GM12878 (cell line): ENCODE measurements around the gene SULF2. TPM values are rescaled to one million over a fixed set of nuclear protein-coding genes. Genes with fewer than 3 reads are reported as not detected.

Experiments
- ATAC-seq: fragments of 200-7000 bp; cut with Tn5 transposase; 3 replicates; pipeline ENCODE4 v1.9.1; 2020; ENCODE audit warnings: mild to moderate bottlenecking, moderate library complexity
- BruUV-seq: library from RNA; stranded (reverse); fragments of 400-500 nt; replicated peaks from 2 replicates; lab custom pipeline; 2021; lab: Mats Ljungman, UMichigan
- CTCF ChIA-PET: fragments of 300-600 bp; sonication (Branson Sonifier 250); formaldehyde crosslinking; extraction: SDS; loops from one replicate; lab custom pipeline; 2021; ENCODE audit warnings: inconsistent platforms; lab: Yijun Ruan, JAX
- POLR2A ChIA-PET: fragments of 350-600 bp; formaldehyde crosslinking; extraction: SDS; loops from one replicate; lab custom pipeline; 2021; ENCODE audit warnings: inconsistent platforms; lab: Charles Lee
- RAD21 ChIA-PET: fragments of 300-600 bp; sonication (Branson Sonifier 250); formaldehyde crosslinking; loops from one replicate; lab custom pipeline; 2023; ENCODE audit warnings: antibody characterized with exemption; ENCODE audit not compliant: unreplicated experiment; lab: Charles Lee
- SMC1A ChIA-PET: fragments of 300-600 bp; sonication (Branson Sonifier 250); formaldehyde crosslinking; loops from one replicate; lab custom pipeline; 2023; ENCODE audit not compliant: unreplicated experiment, uncharacterized antibody; lab: Charles Lee
- DNase-seq: peaks from one replicate; pipeline ENCODE4 v3.0.0-alpha.2; 2011; ENCODE audit warnings: low read depth, low spot score
- FAIRE-seq: peaks from 3 replicates; lab custom pipeline; 2011; peaks lifted over from hg19 to GRCh38; lab: Jason Lieb, UNC
- H2AFZ ChIP-seq: 2 replicates; pipeline ENCODE4 v1.6.0; 2011; ENCODE audit warnings: low read depth, low read length, control low read depth; ENCODE audit not compliant: control insufficient read depth
- H3K27ac ChIP-seq: 2 replicates; pipeline ENCODE4 v1.5.1; 2011; ENCODE audit warnings: control low read depth; ENCODE audit not compliant: control insufficient read depth, insufficient read depth
- H3K27me3 ChIP-seq, 2 experiments: replicated peaks in 1 of 2; 2 replicates each; pipeline versions ENCODE4 v1.6.0 to v1.6.1; 2011; ENCODE audit warnings: low read length in 1 of 2; ENCODE audit not compliant: control insufficient read depth in 2 of 2, insufficient read depth in 2 of 2
- H3K36me3 ChIP-seq, 2 experiments: 2 replicates each; pipeline ENCODE4 v1.5.1; 2011; ENCODE audit warnings: low read length in 1 of 2; ENCODE audit not compliant: control insufficient read depth in 2 of 2, insufficient read depth in 2 of 2
- H3K4me1 ChIP-seq: 2 replicates; pipeline ENCODE4 v1.6.1; 2011; ENCODE audit warnings: mild to moderate bottlenecking, low read length, moderate library complexity, mixed read lengths; ENCODE audit not compliant: control insufficient read depth, insufficient read depth
- H3K4me2 ChIP-seq: 2 replicates; pipeline ENCODE4 v1.6.0; 2011; ENCODE audit warnings: control low read depth; ENCODE audit not compliant: control insufficient read depth, insufficient read depth
- H3K4me3 ChIP-seq: fragments of 200-600 bp; sonication (generic); 2 replicates; pipeline ENCODE4 v1.5.1; 2016
- H3K79me2 ChIP-seq: 2 replicates; pipeline ENCODE4 v1.6.0; 2011; ENCODE audit warnings: low read length; ENCODE audit not compliant: control insufficient read depth, insufficient read depth
- H3K9ac ChIP-seq: 2 replicates; pipeline ENCODE4 v1.8.0; 2011; ENCODE audit warnings: low read length, control low read depth, mixed read lengths; ENCODE audit not compliant: control insufficient read depth, insufficient read depth
- H3K9me3 ChIP-seq: replicated peaks from 3 replicates; pipeline ENCODE4 v1.5.1; 2011; ENCODE audit warnings: mild to moderate bottlenecking, low read length; ENCODE audit not compliant: control insufficient read depth, insufficient read depth
- H4K20me1 ChIP-seq: 2 replicates; pipeline ENCODE4 v1.6.0; 2011; ENCODE audit not compliant: control insufficient read depth, insufficient read depth
- BHLHE40 ChIP-seq, 2 experiments: fragments of 450-650 bp in 1 of 2; IDR thresholded peaks; 2 replicates each; pipeline ENCODE4 v1.6.1; 2011 to 2017; ENCODE audit warnings: low read depth in 2 of 2, borderline replicate concordance in 1 of 2, improper control_type of control experiment in 1 of 2, low read length in 1 of 2, mild to moderate bottlenecking in 1 of 2
- BMI1 ChIP-seq: fragments of 450-650 bp; IDR thresholded peaks from 2 replicates; pipeline ENCODE4 v1.6.1; 2016; ENCODE audit warnings: mild to moderate bottlenecking, moderate library complexity, borderline replicate concordance
- BRCA1 ChIP-seq: IDR thresholded peaks from 2 replicates; pipeline ENCODE4 v1.6.1; 2011; ENCODE audit warnings: low read depth, low read length, improper control_type of control experiment
- CHD1 ChIP-seq: IDR thresholded peaks from 2 replicates; pipeline ENCODE4 v1.6.1; 2012; ENCODE audit warnings: low read depth, low read length, improper control_type of control experiment
- DPF2 ChIP-seq: fragments of 450-650 bp; IDR thresholded peaks from 2 replicates; pipeline ENCODE4 v1.6.1; 2017; ENCODE audit warnings: mild to moderate bottlenecking
- ETV6 ChIP-seq, 2 experiments: fragments of 450-650 bp in 1 of 2; IDR thresholded peaks in 1 of 2; conservative IDR thresholded peaks in 1 of 2; 2 replicates each; pipeline ENCODE4 v1.6.1; 2014; ENCODE audit warnings: antibody characterized with exemption in 1 of 2, borderline replicate concordance in 1 of 2, low read depth in 1 of 2, mild to moderate bottlenecking in 1 of 2, moderate library complexity in 1 of 2
- FOXM1 ChIP-seq: IDR thresholded peaks from 2 replicates; pipeline ENCODE4 v1.6.1; 2012; ENCODE audit warnings: low read depth, mild to moderate bottlenecking, inconsistent platforms, low read length, moderate library complexity
- HCFC1 ChIP-seq: fragments of 150-350 bp; IDR thresholded peaks from 2 replicates; pipeline ENCODE4 v1.6.1; 2014; ENCODE audit warnings: low read length
- HDAC6 ChIP-seq: fragments of 200-600 bp; sonication (generic); IDR thresholded peaks from one replicate; pipeline ENCODE4 v1.8.0; 2017; ENCODE audit warnings: antibody characterized with exemption; ENCODE audit not compliant: unreplicated experiment
- HDGF ChIP-seq: fragments of 450-650 bp; IDR thresholded peaks from 2 replicates; pipeline ENCODE4 v1.6.1; 2016; ENCODE audit warnings: antibody characterized with exemption
- IKZF1 ChIP-seq: fragments of 450-650 bp; conservative IDR thresholded peaks from 2 replicates; pipeline ENCODE4 v1.6.1; 2017; ENCODE audit warnings: antibody characterized with exemption, mild to moderate bottlenecking
- IKZF2 ChIP-seq, 2 experiments: fragments of 450-650 bp; IDR thresholded peaks; 2 replicates each; pipeline ENCODE4 v1.6.1; 2017; ENCODE audit warnings: mild to moderate bottlenecking in 2 of 2, moderate library complexity in 2 of 2
- KDM1A ChIP-seq: fragments of 200-600 bp; sonication (generic); IDR thresholded peaks from 2 replicates; pipeline ENCODE4 v1.6.1; 2016; ENCODE audit warnings: borderline replicate concordance
- LARP7 ChIP-seq: fragments of 450-650 bp; IDR thresholded peaks from 2 replicates; pipeline ENCODE4 v1.6.1; 2017; ENCODE audit warnings: mild to moderate bottlenecking
- NFXL1 ChIP-seq: fragments of 450-650 bp; IDR thresholded peaks from 2 replicates; pipeline ENCODE4 v1.6.1; 2017; ENCODE audit warnings: antibody characterized with exemption, mild to moderate bottlenecking, borderline replicate concordance
- PAX8 ChIP-seq: fragments of 450-650 bp; IDR thresholded peaks from 2 replicates; pipeline ENCODE4 v1.6.1; 2017; ENCODE audit warnings: mild to moderate bottlenecking, moderate library complexity
- RCOR1 ChIP-seq: conservative IDR thresholded peaks from 2 replicates; pipeline ENCODE4 v1.6.1; 2012; ENCODE audit warnings: low read depth, low read length, improper control_type of control experiment
- SREBF1 ChIP-seq: IDR thresholded peaks from 2 replicates; pipeline ENCODE4 v1.6.1; 2012; ENCODE audit warnings: mild to moderate bottlenecking, low read length
- STAT3 ChIP-seq: IDR thresholded peaks from 2 replicates; pipeline ENCODE4 v1.6.1; 2011; ENCODE audit warnings: low read depth, low read length, improper control_type of control experiment
- SUPT20H ChIP-seq: IDR thresholded peaks from 2 replicates; pipeline ENCODE4 v1.6.1; 2011; ENCODE audit warnings: low read depth, mild to moderate bottlenecking, low read length, moderate library complexity, borderline replicate concordance; ENCODE audit not compliant: control insufficient read depth
- TCF7 ChIP-seq: IDR thresholded peaks from 2 replicates; pipeline ENCODE4 v1.6.1; 2014; ENCODE audit warnings: antibody characterized with exemption, borderline replicate concordance
- YY1 ChIP-seq: IDR thresholded peaks from 2 replicates; pipeline ENCODE4 v1.6.1; 2011; ENCODE audit warnings: low read depth, mild to moderate bottlenecking, low read length
- ZBTB11 ChIP-seq: fragments of 450-650 bp; formaldehyde crosslinking; IDR thresholded peaks from 2 replicates; pipeline ENCODE4 v1.5.0; 2022; ENCODE audit warnings: mild to moderate bottlenecking, missing genetic modification characterization
- ZNF207 ChIP-seq: fragments of 450-650 bp; IDR thresholded peaks from 2 replicates; pipeline ENCODE4 v1.6.1; 2014; ENCODE audit warnings: antibody characterized with exemption, mild to moderate bottlenecking, borderline replicate concordance
- WGBS: methylation state at CpG from one replicate; pipeline ENCODE4 v1.1.6; 2016; ENCODE audit warnings: low lambda C conversion rate; ENCODE audit not compliant: insufficient replicate concordance, insufficient coverage; ENCODE audit errors: missing lambda C conversion rate; 5-methylcytosine and 5-hydroxymethylcytosine counted together
- in situ Hi-C: fragments of 300-500 bp; cut with MboI; formaldehyde crosslinking; loops from 9 replicates; pipeline ENCODE4 v1.14.3; 2018; ENCODE audit warnings: mixed read lengths
- intact Hi-C: fragments of 100-400 bp; cut with micrococcal nuclease; formaldehyde crosslinking; loops from one replicate; pipeline ENCODE4 v1.14.2; 2022; ENCODE audit not compliant: unreplicated experiment
- polyA plus RNA-seq, 11 experiments: library from polyadenylated mRNA; depleted of rRNA in 4 of 11; unstranded in 6 of 11; stranded (reverse) in 5 of 11; fragments of >200 nt; fragmentation: Nextera tagmentation in 4 of 11; fragmentation: Illumina TruSeq in 1 of 11; extraction: Ambion mirVana in 4 of 11; extraction: Trizol in 1 of 11; gene quantifications; 1 replicate in 1 of 11; 2 replicates in 10 of 11; pipeline versions ENCODE4 v1.2.1 to v1.2.3, GENCODE V29; 2011 to 2016; ENCODE audit warnings: inconsistent platforms in 2 of 11, missing spikeins in 2 of 11, low read depth in 1 of 11
- total RNA-seq, 4 experiments: library from RNA; depleted of rRNA in 3 of 4; stranded (reverse); fragments of >200 nt in 3 of 4; fragmentation: Illumina TruSeq in 1 of 4; extraction: Trizol in 1 of 4; gene quantifications; 2 replicates each; pipeline versions ENCODE4 v1.2.1 to v1.2.3, GENCODE V29; 2013 to 2021

The SULF2 gene
- total and polyA plus RNA-seq, 10 of the 15 experiments (the other 5 are each of a cell fraction or from before 2014, with no cell fraction given): 0.69 to 4.1 (median 1.6) TPM

GRCh38 chr20:47704746-47705496, 80.4 kb downstream of the SULF2 start:
- in situ Hi-C loops (no loop called here), intact Hi-C loops (no loop called here)
- H4K20me1 ChIP-seq: no peaks in the 10 kb centered on the region
- H3K79me2 ChIP-seq: no peaks in the 10 kb centered on the region
- H3K4me2 ChIP-seq: no peak overlapping the region
- no peak overlapping the region for H3K27ac ChIP-seq
- WGBS: 16% methylated on average over 15 of the region's 15 CpGs
- no peak overlapping the region for H2AFZ ChIP-seq
- no peak for FAIRE-seq
- peak; percentile 72 for ATAC-seq
- no peaks in the 10 kb centered on the region for H3K9me3 ChIP-seq
- no peak overlapping the region for H3K9ac ChIP-seq
- peaks cover 22% of the 10 kb centered on the region for H3K4me1 ChIP-seq
- ChIA-PET POLR2A (interaction anchor here (0.6 to 1.0 kb wide), 2 partner anchors 15 to 880 kb away, joined by 3 to 6 read pairs; no protein-coding TSS in a partner anchor), CTCF (interaction anchor here (0.5 to 1.5 kb wide), 6 partner anchors 10 to 283 kb away, joined by 3 read pairs; no protein-coding TSS in a partner anchor), SMC1A (interaction anchor here (0.6 kb wide), 1 partner anchor 298 kb away, joined by 3 read pairs; no protein-coding TSS in a partner anchor), RAD21 (interaction anchor here (1.3 to 2.2 kb wide), 2 partner anchors 12 to 27 kb away, joined by 3 to 6 read pairs; no protein-coding TSS in a partner anchor)
- H3K27me3 ChIP-seq: no peaks in the 10 kb centered on the region
- no peak overlapping the region for H3K4me3 ChIP-seq
- no peak for DNase-seq
- H3K36me3 ChIP-seq: no peaks in the 10 kb centered on the region
- BruUV-seq: no TSS peak
- no peak for TF ChIP-seq BRCA1
- TF ChIP-seq ETV6 (conservative IDR thresholded peaks at IDR 0.05 in 1 of 2, IDR thresholded peaks at IDR 0.05 in 1 of 2; ENCODE audit: borderline replicate concordance in 1 of 2, low read depth in 1 of 2): peak in 1 of 2 experiments; percentile 96; a peak in 2 of 4 replicates
- TF ChIP-seq NFXL1: peak; percentile 52; the same call in 1 of the 2 replicates
- no peak for TF ChIP-seq SREBF1
- TF ChIP-seq HCFC1: no peak
- no peak for TF ChIP-seq ZNF207
- no peak for TF ChIP-seq SUPT20H
- TF ChIP-seq HDAC6: no peak
- TF ChIP-seq STAT3: no peak
- no peak for TF ChIP-seq TCF7
- no peak for TF ChIP-seq CHD1
- TF ChIP-seq FOXM1: no peak
- no peak for TF ChIP-seq LARP7
- TF ChIP-seq DPF2: peak; percentile 82
- peak in 1 of 2 experiments; percentile 13; a peak in 1 of 4 replicates for TF ChIP-seq BHLHE40 (IDR thresholded peaks at IDR 0.05; ENCODE audit: borderline replicate concordance in 1 of 2, low read depth in 2 of 2, low read length in 1 of 2)
- TF ChIP-seq HDGF: no peak
- peak; percentile 87 for TF ChIP-seq IKZF1
- TF ChIP-seq RCOR1: no peak
- peak; percentile 72 to 75 for TF ChIP-seq IKZF2 (IDR thresholded peaks at IDR 0.05)
- no peak for TF ChIP-seq YY1
- TF ChIP-seq KDM1A: no peak
- no peak for TF ChIP-seq PAX8
- TF ChIP-seq BMI1: no peak
- TF ChIP-seq ZBTB11: no peak
